HS-5 (cell line): Measurements from ENCODE around the gene TVP23A.
A peak's percentile ranks its signal among the peaks of the same experiment; 100 is the strongest.
"Not testable (repeated sequence)": the region's sequence is repeated elsewhere in the genome, so short reads cannot be mapped to it uniquely, and the experiment has no call there.

Experiments used
- DNase-seq: peaks from one replicate; pipeline ENCODE4 v3.0.0-alpha.2; 2012; ENCODE audit warnings: low read depth

The TVP23A gene

DNA sequence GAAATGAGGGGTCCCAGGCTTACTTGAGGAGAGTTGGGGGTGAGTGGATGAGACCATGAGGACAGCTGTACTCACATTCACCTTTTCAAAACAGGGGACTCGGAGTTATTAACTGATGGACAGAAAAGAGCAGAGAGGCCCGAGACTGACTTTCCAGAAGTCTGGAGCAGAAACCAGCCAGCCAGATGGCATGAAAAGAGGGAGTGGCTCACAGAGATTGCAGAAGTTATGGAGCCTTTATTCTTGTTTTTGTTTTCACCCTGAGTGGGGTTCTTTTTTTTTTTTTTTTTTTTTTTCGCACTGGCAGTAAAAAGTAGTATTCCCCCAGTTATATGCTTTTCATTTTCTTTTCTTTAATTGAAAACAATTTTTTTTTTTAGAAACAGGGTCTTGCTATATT, 18.9 kb downstream of the TVP23A start:
- no peak for DNase-seq

DNA sequence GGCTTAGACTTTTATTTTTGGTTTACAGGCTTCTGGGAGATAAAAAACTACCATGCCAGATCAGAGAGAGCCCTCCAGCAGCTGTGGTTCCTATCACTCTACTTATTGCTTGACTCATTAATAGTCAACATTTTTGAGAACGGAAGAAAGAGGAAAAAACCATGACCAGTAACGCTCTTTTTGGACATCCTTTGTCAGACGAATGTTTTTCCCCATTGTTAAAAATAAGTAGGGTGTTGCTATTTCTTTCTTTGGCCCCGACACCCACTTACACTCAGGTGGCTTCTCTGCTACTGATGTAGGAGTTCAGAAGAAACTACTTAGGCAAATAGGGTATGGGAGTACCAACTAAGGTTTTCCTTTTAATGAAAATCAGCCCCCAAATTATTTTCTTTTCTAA, 27.5 kb downstream of the TVP23A start:
- no peak for DNase-seq

DNA sequence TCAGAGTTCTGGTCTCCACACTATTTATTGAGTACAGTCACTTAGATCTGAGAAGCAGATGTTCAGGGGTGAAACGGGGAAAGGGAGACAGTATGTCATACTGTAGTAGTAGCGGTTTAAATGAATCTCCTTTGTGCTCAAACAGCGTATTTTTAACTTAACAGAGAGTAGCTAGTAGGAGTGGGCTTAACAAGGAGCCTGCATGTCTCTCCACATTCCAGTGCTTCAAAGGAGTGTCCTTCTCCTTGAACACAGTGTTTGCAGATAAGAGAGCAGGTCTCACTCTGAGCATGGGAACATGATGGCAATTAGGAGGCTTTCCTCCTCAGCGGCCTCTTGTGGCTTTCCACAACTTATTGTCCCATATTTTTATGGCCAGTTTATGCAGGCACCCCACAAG, 30.0 kb downstream of the TVP23A start:
- DNase-seq, result not testable (repeated sequence)

DNA sequence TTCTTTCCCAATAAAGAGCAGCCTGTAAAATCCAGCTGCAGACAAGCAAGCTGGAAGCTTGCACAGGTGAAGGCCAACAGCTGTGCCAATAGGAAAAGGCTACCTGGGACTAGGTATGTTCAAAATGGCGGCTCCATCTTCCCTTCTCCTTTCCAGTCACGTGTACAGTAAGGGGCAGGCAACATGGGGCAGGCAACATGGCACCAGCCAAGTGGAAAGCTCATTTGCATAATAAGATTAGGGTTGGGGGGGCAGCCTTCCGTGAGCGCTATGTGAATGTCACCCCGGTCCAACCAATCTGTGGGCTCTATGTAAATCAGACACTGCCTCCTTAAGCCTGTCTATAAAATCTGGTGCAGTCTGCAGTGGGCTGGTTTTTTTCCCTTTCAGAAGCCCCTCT, 31.3 kb downstream of the TVP23A start:
- no peak for DNase-seq

DNA sequence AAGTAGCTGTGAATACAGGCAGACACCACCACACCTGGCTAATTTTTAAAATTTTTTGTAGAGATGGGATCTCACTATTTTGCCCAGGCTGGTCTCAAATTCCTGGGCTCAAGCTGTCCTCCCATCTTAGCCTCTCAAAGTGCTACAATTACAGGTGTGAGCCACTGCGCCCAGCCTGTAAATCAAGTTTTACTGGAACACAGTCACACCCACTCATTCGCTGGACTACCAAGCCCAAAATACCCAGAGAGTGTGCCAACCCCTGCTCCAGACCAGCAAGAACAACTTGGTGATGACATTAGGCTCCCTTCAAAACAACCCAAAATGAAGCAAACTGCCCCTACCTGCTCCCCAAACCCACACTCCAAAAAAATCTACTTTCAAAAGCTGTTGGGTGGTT, 36.0 kb downstream of the TVP23A start:
- no peak for DNase-seq

DNA sequence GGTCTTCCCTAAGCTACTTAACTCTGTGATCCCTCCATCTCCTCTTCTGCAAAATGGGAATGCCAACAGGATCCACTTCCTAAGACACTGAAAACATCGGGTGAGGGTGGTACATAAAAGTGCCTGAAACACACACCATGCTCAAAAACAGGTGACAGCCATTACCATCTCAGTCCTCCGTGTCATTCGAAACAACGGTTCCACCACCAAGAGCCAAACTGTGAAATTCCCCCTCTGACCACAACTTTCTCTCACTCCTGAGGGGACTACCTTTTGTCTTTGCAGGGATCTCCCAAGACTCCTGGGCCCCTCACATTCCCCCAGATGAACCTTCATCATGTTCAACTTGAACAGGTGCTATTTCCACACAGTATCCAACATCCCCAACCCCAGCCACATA, 38.0 kb downstream of the TVP23A start:
- no peak for DNase-seq

DNA sequence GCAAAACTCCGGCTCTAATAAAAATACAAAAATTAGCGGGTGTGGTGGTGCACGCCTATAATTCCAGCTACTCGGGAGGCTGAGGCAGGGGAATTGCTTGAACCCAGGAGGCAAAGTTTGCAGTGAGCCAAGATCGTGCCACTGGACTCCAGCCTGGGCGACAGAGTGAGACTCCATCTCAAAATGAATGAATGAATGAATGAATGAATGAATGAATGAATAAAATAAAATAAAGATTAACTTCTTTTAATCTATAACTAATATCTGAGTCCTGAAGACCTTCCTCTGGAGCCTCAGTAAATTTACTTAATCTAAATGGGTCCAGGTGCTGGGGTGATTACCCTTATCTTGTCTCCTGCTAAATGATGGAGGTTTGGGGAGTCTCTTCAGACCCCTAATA, 38.7 kb downstream of the TVP23A start:
- not testable (repeated sequence) for DNase-seq

DNA sequence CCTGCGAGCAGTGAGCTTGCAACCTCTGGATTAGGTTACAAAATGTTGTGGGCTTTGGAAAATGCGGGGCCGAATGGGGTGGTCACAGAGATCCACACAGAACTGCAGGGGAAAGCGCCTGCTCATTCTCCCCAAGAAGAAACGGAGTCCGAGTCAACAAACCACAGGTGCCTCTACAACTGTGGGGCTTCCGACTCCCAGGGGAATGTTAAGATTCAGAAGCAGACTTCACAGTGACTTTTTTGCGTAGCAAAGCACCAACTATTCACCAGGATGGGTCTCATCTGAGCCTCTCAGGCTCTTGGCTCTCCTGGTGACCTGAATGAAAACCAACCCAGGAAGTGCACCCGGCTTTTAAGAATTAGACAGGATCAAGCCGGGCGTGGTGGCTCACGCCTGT, 41.2 kb downstream of the TVP23A start:
- DNase-seq, result no peak

DNA sequence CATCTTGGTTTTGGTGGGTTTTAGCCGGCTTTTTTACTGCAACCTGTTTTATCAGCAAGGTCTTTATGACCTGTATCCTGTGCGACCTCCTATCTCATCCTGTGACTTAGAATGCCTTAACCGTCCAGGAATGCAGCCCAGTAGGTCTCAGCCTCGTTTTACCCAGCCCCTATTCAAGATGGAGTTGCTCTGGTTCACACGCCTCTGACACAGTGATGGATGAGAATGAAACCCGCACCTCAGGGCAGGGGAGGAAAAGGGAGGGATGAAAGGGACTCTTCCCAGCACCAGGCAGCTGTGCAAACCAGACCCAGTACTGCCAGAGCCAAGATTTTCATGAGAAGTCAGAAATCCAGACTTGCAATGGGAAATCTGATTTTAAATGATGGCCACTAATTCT, 41.7 kb downstream of the TVP23A start:
- not testable (repeated sequence) for DNase-seq

DNA sequence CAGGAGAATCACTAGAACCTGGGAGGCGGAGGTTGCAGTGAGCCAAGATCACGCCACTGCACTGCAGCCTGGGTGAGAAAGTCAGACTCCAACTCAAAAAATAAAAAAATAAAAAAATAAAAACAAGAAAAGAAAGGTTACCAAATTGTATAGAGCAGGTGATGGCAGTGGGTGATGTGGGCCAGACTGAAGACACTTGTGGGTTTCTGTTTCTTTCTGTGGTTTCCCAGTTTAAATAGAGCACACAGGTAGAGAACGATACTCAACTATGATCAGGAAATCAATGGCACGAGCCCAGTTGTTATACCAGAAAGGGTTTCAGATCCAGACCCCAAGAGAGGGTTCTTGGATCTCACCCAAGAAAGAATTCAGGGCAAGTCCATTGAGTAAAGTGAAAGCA, 42.3 kb downstream of the TVP23A start:
- no peak for DNase-seq

DNA sequence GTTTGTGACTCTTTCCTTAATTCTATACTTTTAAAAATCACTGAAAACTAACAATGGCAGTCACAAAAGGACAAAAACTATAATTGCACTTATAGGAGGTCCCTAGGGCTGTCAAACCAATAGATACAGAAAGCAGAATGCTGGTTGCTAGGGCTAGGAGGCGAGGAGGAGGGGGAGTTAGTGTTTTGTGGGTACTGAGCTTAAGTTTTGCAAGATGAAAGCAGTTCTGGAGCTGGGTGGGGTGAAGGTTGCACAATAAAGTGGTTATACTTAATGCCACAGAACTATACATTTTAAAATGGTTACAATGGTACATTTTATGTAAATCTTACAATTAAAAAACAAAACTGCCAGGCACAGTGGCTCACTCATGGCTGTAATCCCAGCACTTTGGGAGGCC, 47.7 kb downstream of the TVP23A start:
- DNase-seq, result no peak

DNA sequence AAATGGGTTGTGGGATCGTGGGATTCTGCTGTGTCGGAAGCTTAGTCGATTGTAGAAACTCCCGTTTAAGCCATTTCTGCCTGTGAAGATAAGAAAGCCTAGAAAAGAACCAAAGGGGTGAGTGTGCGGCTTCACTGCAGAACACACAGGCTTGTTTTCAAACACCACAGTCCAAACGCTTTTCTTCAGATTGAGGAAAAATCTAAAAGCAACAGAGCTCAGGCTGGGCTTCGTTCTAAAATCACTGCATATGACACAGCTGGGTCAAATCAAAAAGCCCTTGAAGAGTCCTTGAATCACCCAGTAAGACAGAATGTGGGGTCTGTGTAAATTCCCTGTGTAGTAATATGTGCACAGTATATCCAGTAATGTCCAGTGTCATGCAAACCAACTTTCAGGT, 49.2 kb downstream of the TVP23A start:
- DNase-seq, result no peak

DNA sequence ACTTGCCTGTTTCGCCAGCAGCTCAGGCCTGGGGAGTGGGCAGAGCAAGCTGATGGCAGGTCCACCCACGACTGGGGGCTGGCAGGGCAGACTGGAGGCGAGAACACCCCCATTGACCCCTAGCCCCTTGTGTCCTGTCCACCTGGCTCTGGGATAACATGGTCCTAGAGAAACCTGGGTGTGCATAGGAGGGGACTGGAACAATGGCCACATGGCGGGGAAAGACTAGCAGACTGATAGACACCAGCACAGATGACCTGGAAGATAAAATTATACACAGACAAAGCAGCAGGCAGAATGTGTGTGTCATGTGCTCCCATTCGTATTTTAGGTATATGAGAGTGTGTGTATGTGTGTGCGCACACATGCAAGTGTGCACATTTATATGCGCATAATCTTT, 51.5 kb downstream of the TVP23A start:
- no peak for DNase-seq

DNA sequence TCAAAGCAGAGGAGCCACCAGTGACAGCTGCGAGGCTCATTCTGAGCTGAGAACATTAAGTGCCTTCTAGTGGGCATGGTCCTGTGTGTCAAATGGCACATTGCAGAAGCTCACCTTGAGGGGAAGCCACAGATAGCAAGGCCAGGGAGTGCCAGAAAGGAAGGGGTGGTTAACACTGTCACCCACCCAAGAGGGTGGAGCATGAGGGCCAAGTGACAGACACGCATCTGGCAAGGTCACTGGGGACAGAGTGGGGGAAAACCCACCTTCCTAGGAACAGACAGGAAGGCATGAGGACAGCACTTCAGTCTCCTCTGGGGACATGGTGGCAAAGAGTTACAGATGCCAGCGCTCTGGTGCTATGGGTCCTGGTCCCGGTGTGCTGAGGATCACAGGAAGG, 52.8 kb downstream of the TVP23A start:
- DNase-seq, result no peak

DNA sequence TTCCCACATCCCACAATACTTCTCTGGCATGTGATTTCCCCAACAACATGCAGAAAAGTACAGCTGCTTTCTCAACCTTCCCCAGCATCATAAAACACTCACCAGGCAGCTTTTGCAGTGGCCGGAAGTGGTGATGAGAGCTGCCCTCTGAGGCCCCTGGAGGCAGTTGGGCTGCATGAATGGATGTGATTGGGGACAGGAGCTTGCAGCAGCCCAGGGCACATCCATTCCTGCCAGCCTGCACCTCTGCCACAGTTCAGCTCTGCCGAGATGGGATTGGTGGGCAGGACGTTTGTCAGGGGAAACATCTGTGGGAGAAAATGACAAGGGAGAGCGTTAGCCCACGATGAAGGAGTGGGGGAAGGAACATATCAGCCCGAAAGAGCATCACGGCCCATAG, 55.1 kb downstream of the TVP23A start:
- no peak for DNase-seq

DNA sequence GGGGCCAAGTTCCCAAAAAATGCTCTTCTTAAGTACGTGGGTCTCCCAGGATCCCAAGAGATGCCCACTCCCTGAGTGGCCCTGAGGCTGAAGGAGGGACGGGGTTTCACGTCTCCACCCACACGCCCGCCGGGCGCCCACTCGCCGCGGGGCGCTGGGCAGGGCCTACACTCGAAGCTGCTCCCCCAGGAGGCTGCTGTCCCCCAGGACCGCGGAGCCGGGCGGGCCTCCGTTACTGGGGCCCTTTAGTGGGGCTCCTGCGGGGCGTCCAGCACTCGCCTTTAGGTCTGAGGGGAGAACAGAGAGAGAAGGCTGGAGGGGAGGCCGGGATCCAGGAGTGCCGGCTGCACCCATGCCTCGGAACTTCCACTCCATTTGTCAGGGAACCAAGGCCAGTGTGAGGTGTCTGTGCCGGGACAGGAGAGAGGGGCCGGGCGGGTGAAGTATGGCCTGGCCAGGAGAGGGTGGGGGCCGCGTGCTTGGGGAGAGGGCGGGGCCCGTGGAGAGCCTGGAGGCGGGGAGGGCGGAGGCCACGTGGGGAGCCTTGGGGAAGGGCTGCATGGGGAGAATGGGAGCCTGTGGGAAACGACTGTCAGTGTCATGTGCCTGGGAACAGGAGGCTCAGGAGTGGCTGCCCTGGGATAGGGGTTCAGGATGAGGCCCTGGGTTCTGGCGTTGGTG, 56.1 kb downstream of the TVP23A start:
- DNase-seq, result no peak

DNA sequence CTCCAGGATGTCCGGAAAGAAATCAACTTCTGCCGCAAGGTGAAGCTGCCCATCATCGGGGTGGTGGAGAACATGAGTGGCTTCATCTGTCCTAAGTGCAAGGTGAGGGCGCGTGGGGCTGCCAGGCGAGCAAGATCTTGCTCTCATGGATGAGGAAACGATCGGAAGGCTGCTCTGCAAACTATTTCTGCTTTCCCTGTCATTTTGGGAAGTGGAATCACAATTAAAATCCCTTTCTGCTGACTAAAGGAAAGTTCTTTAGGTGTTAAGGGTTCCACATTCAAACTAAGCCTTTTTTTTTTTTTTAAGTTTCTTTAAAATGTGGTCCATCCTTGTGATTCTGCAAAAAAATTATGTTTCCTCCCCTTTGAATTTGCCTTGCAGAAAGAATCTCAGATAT, 57.2 kb downstream of the TVP23A start:
- DNase-seq, result no peak

DNA sequence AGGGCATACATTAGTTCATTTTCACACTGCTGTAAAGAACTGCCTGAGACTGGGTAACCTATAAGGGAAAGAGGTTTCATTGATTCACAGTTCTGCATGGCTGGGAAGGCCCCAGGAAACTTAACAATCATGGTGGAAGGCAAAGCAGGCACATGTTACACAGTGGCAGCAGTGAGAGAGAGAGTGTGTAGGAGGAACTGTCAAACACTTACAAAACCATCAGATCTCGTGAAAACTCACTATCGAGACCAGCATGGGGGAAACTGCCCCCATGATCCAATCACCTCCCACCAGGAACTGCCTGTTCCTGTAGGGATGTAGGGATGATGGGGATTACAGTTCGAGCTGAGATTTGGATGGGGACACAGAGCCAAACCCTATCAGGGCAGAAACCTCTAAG, 57.7 kb downstream of the TVP23A start:
- DNase-seq, result no peak

DNA sequence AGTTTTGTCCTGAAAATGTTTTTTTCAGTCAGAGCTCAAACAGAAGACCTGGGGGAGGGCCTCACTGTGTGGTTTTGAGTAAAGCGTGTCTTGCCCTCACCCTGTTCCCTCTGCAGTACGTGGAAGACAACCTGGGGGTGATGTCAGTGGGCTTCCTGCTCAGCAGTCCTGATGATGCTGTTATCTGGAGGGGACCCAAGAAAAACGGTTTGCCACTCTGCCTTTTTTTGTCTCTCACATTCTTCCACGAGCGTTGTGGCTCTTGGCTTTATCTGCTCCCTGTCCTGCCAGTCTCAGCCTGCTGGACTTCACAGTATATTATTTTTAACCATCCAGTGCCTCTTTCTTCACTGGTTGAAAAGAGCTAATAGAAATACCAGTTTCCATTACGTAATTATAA, 62.0 kb downstream of the TVP23A start:
- DNase-seq, result no peak

DNA sequence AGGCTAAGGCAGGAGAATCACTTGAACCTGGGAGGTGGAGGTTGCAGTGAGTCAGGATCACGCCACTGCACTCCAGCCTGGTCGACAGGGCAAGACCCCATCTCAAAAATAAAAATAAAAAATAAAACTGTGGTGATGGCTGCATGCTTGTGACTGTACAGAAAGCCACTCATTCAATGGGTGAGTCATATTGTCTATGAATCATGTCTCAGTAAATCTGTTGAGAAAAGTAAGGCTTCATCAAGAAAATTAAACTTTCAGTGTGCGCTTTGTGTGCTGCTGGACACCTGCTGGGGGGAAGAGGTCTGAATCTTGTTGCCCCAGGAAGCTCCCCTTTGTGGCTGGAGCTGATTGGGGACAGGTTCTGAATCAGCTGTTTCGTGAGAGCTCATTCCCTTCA, 63.7 kb downstream of the TVP23A start:
- peak; percentile 44 for DNase-seq

DNA sequence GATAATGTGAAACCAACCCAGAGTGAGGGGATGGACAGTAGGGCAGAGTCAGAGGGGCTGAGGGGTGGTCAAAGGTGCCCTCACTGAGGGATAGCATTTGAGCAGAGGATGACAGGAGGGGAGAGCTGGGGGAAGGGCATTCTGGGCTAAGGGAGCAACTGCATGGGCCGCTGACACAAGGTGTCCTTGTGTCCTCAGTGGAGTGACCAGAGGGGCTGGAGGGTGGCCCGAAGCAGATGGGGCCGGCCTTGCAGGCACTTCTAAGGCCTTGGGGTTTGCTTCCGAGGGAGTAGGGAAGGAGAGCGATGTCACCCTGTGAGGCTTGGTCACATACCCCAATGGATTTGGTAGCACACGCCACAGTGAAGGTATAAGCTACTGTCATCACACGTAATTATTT, 64.9 kb downstream of the TVP23A start:
- no peak for DNase-seq

DNA sequence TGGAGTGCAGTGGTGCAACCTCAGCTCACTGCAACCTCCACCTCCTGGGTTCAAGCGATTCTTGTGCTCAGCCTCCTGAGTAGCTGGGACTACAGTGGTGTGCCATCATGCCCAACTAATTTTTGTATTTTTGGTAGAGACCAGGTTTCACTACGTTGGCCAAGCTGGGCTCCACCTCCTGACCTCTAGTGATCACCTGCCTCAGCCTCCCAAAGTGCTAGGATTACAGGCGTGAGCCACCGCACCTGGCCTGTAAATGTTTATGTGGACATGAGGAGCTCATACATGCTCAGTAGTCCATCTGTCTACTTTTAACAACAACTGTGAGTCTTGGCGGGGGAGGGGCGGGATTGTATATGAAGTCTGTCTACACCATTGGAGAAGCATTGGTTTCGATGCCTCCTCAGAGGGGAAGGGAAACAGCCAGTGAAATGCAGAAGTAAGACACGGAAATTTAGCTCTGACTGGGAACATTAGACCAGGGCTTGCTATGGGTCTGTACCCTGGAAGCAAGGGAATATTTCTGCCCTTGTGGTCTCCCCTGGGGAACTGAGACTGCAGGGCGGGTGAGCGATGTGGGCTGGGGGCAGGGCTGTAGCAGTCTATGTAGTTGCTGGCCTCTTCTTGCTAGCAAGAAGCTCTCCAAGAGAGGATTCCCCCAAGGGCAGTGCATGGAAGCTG, 65.6 kb downstream of the TVP23A start:
- no peak for DNase-seq

DNA sequence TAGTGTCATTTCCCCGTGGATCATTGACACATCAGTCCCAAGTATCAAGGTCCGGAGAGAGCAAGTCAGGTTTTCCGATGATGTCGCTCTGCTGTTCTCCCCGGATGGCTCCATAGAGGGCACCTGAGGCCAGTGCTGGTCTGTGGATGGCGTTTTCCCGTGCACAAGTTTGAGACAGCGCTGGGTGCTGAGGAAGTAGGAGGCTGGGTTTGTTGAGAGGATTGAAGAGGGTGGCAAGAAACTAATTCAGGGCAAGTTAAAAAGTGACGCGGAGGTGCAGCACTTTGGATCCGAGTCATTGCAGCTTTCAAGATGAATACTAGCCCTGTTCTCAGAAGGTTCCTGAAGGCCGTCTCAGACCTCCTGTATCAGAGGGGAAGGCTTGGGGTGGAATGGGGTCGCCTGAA, 67.3 kb downstream of the TVP23A start:
- no peak for DNase-seq

DNA sequence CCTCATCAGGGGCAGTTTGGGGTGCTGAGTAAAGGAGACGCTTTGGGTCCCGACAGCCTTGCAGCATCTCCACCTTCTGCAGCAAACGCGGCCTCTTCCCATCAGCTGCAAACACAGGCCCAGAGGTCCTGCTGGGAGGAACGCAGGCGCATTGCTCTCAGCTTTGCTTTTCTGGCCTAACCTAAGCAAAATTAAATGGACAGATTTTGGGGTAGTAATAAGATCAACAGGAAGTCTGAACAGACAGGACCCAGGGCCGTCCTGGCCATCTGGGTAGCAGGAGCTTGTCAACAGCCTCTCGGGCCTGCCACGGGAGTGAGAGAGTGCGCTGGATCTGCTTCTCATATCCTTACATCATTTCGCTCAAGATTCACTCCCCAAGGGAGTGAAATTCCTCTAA, 67.8 kb downstream of the TVP23A start:
- no peak for DNase-seq
